Middle frontal gyrus (tissue), 1 donor: ENCODE measurements around the gene FJX1.

ENCODE experiments used
- DNase-seq: peaks from one replicate; pipeline ENCODE4 v3.0.0-alpha.2; 2015; ENCODE audit warnings: low spot score; ENCODE audit errors: extremely low spot score

The FJX1 gene

DNA sequence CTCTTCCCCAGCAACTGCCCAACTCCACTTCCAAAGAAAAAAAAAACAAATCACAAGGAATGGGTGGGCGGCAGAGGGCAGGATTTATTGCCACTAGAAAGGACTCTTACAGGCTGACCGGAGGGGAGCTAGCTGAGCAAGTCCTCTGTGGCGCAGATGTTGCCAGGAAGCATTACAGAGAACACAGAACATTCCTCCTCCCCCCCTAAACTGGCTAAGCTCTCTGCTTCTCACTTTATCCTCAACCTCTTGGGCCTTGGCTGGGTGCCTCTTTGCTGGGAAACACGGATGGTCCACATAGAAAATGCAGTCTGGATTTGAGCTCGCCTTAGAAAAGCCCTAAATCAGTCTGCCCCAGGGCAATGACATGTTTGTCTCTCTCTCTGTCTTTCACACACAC is 12.6 kb upstream of the FJX1 start:
- no peak for DNase-seq

DNA sequence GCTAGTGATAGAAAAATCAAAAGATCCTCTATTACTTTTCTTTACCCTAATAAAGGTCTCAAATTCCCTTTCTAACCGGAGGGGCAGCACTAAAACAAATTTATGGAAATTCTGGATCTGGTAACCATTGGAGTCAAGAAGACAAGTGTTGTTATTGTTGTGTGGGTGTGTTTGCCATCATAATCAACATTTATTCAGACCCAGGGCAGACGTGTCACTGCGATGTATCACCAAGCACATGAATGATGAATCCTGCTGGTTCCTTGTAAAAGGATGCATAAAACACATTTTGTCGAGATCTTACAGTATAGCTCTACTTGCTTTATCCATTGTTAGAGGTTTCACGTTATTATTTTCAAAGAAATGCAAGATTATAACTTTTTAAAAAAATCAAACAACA is 12.1 kb upstream of the FJX1 start:
- DNase-seq: no peak

DNA sequence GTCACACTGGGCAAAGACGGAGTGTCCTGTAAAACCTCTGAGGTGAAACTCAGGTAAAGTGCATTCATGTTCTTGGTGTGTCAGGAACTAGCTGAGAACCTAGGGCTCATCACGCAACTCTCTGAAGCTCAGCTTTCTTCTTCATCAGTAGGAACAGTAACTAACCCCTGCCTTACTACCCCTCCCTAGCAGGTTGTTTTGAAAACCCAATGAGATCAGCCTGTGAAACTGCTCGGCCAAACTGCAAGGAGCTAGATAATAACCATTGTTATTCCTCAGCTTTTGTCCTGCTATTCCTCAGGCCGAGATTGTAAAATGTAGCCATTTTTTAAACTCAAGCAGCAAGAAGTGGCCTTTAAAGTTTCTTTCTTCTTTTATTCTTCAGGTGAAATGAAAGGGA is 9.8 kb upstream of the FJX1 start:
- no peak for DNase-seq

DNA sequence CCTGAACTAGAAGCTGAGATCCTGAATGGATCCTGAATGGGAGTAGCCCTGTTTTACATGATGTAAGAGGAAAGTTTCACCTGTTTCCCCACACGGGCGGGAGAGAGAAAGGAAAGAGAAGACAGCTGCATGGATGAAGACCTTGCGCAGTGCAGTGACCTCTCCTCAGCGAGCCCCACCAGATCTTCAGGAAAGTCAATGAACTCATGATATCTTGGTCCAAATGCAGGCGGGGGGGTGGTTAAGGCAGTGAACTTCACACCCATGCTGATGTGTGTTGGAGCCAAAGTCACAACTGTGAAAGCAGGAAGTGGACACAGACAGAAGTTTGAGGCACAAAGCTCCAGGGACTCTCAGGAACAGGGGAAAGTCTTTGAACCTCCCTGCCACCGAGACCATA is 8.6 kb upstream of the FJX1 start:
- no peak for DNase-seq

DNA sequence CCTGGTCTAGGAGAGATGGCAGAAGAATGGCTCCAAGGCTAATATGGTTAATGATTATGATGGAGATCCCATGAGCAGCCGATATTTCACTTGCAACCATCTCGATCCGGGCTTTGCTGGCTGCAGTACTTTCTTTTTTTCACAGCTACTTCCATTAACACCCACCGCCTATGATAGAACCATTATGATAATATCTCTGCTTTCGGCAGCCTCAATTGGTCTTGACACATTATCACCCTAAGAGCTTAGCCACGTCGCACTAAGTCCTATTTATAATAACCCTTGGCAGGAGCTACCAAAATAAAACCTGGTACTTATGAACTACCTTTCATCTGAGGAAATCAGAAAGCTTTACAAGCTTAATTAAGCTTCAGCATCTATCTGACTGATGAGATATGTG is 7.6 kb upstream of the FJX1 start:
- DNase-seq: no peak

DNA sequence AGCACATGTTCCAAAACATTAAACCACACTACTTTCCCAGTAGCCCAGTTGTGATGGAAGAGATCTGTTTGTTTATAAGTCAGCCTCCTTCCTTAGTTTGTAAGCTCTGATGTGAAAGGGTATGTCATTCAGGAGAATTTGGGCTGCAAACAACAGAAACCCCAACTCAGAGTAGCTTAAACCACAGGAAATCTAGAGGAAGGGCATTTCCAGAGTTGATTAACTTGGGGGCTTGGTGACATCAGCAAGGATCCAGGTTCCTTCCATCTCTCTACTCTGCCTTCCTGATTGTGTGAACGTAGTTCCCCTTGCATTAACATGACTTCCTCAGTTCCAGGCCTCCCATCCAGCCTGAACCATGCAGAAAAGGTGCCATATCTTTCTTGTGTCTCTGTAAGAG is 6.5 kb upstream of the FJX1 start:
- DNase-seq: no peak

DNA sequence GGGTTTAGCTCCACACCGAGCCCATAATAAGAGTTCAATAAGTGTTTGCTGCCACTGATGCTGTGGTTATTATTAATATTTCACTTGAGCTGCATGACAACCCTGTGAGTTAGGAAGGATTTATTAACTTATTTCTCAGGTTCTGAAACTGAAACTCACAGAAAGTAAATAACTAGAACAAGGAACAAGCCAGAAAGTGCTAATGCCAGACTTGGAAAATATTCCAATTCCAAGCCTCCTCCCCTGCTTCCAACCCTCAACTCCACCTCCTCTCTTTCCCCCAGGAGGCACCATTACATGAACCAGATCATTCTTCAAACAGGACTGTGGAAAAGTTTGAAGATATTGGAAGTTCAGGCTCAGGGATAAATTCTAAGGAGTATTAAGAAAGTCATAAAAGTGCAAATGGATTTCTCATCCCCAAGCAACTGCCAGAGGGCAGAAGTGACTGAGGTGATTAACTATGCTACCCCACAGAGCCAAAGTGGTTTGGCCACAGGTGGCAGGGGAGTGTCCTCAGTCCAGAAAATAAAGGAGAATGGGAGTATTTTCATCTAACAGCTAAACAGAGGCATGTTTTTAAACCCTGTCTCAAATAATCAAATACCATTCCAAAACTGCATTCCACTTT is 3.2 kb upstream of the FJX1 start:
- no peak for DNase-seq

DNA sequence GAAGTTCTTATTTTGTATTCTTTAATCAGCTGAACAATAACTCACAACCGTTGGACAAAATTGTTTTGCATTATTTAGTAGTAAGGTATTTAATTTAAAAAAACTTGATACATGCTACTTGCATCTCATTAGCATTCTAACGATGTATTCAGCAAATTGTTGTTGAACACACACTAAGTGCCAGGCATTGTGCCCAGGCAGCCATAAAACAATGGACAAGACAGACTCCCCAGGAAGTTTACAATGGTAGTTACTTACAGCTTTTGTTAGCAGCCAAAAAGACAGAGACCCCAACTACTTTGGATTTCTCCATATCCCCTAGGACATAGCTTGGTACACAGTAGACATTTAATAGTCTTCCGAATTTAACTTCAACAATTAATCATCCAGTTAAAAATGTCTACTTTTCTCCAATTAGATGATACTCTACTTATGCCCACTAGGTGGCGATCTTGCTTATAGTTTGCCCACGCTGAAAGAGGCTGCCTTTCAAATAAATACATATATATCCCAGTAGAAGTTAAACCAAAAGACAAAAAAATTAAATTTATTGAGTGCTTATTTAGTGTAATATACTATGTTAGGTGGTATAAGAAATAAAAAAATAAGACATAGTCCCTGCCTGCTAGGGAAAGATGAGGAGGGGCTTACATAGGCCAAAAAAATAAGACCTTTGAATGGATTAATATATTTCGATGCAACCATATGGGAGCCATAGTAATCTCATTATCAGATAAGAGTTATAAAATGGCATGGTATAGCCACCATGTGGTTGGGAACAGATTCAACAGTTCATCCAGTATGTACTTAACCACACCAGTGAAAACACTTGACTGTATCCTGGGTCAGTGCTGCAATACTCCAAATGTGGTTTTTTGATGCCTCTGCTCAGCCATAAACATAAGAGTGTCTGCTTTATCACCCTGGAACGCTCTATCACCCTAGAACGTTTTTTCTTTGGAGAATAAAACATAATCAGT is 2.0 kb upstream of the FJX1 start:
- no peak for DNase-seq

DNA sequence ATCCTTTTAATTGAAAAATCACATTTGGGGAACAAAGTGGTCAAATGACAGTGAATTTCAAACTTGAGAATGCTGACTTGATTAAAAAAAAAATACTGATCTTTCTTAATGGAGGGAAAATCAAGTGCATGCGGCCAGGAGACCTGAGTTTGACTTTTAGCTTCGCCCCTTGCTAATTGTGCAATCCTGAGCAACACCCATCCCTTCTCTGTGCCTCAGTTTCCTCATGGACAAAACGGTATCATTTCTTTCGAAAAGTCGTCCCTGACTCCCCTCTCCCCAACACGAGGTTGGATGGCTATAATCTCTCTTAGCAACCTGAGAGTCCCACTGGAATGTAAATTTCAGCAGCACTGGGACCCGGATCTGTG is 959 bp upstream of the FJX1 start:
- DNase-seq: no peak

DNA sequence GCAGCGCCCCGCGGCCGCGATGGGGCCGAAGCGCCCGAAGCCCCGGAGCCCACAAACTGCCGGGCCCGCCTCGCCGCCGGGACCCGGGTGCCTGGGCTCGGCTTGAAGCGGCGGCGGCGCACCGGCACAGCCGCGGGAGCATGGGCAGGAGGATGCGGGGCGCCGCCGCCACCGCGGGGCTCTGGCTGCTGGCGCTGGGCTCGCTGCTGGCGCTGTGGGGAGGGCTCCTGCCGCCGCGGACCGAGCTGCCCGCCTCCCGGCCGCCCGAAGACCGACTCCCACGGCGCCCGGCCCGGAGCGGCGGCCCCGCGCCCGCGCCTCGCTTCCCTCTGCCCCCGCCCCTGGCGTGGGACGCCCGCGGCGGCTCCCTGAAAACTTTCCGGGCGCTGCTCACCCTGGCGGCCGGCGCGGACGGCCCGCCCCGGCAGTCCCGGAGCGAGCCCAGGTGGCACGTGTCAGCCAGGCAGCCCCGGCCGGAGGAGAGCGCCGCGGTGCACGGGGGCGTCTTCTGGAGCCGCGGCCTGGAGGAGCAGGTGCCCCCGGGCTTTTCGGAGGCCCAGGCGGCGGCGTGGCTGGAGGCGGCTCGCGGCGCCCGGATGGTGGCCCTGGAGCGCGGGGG is 346 bp downstream of the FJX1 start:
- DNase-seq: no peak

DNA sequence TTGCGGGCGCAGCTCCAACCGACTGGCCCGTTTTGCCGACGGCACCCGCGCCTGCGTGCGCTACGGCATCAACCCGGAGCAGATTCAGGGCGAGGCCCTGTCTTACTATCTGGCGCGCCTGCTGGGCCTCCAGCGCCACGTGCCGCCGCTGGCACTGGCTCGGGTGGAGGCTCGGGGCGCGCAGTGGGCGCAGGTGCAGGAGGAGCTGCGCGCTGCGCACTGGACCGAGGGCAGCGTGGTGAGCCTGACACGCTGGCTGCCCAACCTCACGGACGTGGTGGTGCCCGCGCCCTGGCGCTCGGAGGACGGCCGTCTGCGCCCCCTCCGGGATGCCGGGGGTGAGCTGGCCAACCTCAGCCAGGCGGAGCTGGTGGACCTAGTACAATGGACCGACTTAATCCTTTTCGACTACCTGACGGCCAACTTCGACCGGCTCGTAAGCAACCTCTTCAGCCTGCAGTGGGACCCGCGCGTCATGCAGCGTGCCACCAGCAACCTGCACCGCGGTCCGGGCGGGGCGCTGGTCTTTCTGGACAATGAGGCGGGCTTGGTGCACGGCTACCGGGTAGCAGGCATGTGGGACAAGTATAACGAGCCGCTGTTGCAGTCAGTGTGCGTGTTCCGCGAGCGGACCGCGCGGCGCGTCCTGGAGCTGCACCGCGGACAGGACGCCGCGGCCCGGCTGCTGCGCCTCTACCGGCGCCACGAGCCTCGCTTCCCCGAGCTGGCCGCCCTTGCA is 1.0 kb downstream of the FJX1 start:
- DNase-seq: no peak

DNA sequence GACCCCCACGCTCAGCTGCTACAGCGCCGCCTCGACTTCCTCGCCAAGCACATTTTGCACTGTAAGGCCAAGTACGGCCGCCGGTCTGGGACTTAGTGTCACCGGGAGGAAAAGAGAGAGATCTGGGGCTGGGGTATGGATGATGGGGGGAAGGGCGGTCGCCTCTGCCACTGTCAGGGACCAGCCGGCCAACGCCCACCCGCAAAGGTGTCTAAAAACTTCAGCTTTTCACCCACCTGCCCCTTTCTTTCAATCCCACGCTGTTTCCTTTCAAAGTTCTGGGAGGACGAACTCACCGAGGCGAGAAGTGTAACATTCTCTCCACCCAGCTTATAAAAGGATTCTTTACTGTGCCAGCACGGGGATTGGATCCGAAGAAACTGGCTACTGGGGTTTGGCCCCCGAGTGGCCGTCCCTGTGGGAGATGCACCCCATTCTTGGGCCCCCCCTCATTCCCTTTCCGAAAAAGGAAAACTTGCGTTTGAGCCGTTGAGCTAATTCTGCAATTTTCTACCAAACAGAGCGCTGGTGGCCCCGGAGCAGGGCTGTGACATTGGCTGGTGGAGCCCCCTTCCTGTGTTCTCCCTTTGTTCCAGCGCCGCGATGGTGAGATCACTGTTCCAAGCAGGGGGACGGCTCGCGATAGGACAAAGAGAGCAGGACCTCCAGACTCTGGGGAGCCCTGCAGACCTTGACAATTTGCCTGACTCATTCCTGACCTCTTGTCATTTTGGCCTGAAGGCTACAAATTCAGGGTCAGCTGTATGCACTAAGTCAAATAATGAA is 1.8 kb downstream of the FJX1 start:
- DNase-seq: no peak

DNA sequence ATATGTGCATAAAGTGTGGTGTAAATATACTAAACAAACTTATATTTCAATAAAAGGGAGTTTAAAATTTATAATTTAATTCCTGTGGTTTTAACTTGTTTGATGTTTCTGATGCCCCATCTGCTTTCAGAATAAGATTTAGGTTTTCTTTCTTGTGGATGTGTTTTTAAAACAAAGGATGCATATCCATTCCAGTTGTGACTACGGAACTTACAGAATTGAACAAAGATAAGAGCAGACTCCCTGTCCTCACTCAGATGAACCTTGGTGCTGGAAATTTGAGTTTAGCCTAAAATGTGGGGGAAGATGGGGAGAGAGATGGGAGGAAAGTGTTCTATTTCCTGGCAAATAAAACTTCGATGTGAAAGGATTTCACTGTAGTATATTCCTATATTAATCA is 2.5 kb downstream of the FJX1 start:
- DNase-seq: no peak

DNA sequence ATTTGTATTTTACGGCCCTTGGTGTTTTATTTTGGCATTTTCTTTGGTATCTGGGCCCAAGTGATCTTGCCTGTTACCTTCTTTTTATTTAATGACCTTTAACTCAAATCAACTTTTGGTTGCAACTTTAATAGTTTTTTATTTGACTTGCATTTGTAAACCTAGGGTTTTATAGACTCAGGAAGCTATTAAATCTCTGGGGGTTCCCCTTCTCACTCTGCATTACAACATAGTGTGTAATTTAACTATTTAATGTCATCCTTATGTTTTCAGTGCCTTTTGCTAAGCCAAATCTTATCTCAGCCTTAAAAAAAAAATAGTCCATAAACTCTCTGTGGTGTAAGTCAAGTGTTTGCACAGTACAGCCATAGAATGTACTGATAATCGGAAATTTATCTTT is 3.4 kb downstream of the FJX1 start:
- no peak for DNase-seq

DNA sequence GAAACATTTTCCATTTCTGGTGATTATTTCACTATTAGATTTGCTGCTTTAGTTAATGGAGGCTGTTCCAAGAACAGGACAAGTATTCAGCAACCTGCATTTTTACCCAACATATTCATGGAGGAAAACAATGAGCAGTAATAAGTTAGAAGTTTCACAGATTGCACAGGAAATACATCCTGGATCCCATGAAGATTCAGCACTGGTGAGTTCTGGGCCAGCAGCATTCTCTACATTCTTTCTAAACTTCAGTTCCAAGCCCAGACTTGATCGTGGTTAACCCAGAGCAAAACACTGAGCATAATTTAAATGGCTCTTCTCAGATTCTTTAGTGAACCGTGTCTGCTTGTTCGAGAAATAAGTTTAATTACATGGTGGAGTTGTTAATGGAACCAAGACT is 3.8 kb downstream of the FJX1 start:
- no peak for DNase-seq

DNA sequence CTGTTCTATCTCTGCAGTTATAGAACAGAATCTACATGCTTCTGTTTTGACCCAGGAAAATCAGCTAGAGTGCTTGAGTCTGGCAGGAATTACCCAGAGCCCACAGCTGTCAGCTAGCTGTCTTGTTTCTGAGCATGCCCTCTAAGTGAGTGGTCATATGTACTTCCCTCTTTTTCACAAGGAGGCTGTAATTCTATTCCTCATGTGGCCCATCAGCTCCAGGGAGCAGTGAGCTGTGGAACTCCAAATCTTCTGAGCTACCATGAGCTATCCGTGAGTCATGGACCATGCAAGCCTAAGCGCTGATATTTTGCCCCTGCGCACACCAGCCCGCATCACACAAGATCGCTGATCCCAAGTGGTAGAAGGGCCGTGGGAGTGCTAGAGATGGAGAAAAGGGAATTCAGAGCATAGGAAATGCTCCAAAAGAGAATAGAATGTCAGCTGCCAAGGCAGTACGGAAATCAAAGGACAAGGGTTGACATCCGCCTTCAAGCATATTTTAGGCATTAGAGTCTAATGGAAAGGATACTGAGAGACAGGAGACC is 5.4 kb downstream of the FJX1 start:
- DNase-seq: no peak

DNA sequence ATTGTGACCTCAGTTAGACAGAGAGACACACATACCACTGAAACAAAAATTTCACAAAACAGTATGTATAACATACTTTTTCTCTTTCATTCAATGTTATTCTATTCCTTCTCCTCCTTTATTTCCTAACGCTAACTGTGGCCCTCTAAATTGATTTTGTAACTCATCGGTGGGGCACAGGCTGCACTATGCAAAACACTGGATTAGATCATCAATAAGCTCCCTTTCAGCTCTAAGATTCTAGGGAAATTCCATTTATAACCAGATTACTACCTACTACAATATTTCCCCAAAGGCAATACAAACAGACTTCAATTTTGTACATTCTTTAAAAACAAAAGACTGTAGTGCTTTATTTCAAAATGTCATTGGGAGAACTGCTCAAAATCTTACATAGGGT is 6.1 kb downstream of the FJX1 start:
- no peak for DNase-seq

DNA sequence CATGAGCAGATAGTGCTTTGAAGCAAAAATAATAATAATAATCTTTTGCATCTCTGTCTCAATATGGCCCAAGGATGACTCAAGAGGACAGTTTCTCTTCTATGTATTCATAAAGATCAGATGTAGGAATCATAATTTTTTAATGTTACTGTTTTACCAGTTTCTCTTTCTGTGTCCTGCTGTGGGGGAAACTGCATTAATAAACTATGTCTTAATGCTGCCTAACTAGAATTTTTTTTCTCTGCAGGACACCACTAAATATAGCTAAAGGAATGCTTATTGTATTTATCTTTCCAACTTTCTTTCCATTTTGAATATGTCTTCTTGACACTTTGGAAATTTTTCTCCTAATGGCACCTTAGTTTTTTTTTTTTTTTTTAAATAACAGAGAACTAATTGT is 6.5 kb downstream of the FJX1 start:
- no peak for DNase-seq

DNA sequence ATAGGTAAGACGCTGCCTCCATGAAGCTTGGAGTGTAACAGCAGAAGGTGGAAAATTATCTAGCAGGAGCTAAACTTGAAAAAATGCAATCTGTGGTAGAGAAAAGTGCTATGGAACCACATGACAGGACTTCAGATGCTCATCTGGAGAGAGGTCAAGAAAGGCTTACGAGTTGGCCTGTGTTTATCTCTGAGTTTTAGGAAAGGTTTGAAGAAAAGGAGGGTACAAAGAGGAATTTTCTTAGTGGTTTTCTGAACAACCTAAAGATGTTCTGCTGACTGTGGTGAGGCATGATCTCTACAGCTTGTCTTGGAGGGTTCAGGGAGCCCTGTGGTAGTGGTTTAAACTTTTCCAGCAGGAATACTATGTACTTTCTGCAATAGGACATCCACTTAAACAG is 8.2 kb downstream of the FJX1 start:
- no peak for DNase-seq

DNA sequence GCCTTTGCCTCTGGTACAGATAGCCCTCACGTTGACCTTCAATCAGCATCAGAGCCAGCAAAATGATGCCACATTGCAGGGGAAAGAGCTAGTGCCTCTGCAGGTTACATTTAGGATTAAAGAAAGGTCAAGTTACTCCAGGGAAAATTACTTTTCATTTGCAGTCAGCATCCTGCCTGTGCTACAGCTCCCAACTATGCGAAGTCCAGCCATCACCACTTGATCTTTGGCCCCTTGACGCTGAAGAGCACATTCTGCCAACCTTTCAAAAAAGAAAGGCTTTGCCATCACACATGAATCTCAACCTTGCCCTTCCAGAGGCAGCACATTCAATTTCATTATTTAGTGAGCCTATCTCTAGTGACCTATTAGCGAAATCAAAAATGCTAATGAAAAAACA is 11.3 kb downstream of the FJX1 start:
- no peak for DNase-seq

DNA sequence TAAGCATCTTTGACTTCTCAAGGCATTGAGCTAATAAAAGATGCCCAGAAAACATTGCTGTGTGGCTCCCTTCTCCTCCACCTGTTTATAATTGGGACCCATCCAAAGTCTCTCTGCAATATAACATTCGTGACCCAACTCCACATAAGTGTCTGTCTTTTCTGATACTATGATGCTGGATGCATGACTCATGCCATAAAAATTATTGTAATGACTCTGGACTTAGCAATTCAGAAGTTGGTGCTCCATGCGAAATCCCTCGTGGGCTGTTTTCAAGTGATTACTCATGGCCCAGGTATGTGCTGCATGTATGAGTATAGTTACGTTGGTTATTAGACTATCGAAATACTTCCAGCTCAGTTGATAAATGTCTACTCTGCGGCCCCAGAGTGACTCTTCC is 11.7 kb downstream of the FJX1 start:
- DNase-seq: no peak
